Loucy (cell line): ENCODE measurements around the gene PYCARD.

ENCODE experiments used
- H2AFZ ChIP-seq: fragments of 200-600 bp; sonication (generic); 2 replicates; pipeline ENCODE4 v1.6.0; 2016; ENCODE audit warnings: antibody characterized with exemption, mild to moderate bottlenecking, low read length, moderate library complexity
- H3F3A ChIP-seq: fragments of 200-600 bp; 2 replicates; pipeline ENCODE4 v1.6.0; 2016; ENCODE audit warnings: antibody characterized with exemption, low read depth, mild to moderate bottlenecking
- H3K27me3 ChIP-seq: fragments of 200-600 bp; sonication (generic); 2 replicates; pipeline ENCODE4 v1.6.1; 2014; ENCODE audit warnings: low read length, mild to moderate bottlenecking; ENCODE audit not compliant: insufficient read depth, poor library complexity, severe bottlenecking
- H3K36me3 ChIP-seq: fragments of 200-600 bp; sonication (generic); 2 replicates; pipeline ENCODE4 v1.6.1; 2016; ENCODE audit warnings: low read length; ENCODE audit not compliant: insufficient read depth
- H3K4me1 ChIP-seq: fragments of 200-600 bp; sonication (generic); 2 replicates; pipeline ENCODE4 v1.5.1; 2014; ENCODE audit warnings: low read length, mild to moderate bottlenecking; ENCODE audit not compliant: insufficient read depth, poor library complexity, severe bottlenecking
- H3K4me2 ChIP-seq: fragments of 200-600 bp; sonication (generic); 2 replicates; pipeline ENCODE4 v1.6.0; 2014; ENCODE audit warnings: antibody characterized with exemption, low read length, low read depth, mild to moderate bottlenecking; ENCODE audit not compliant: poor library complexity, severe bottlenecking
- H3K4me3 ChIP-seq: fragments of 200-600 bp; sonication (generic); 2 replicates; pipeline ENCODE4 v1.5.1; 2014; ENCODE audit warnings: low read length, mild to moderate bottlenecking, mixed read lengths; ENCODE audit not compliant: poor library complexity, severe bottlenecking
- H3K79me2 ChIP-seq: fragments of 200-600 bp; sonication (generic); 2 replicates; pipeline ENCODE4 v1.6.1; 2014; ENCODE audit warnings: low read length; ENCODE audit not compliant: insufficient read depth
- H3K9ac ChIP-seq: fragments of 200-600 bp; sonication (generic); 2 replicates; pipeline ENCODE4 v1.6.0; 2014; ENCODE audit warnings: mild to moderate bottlenecking, low read depth, low read length, moderate library complexity; ENCODE audit not compliant: poor library complexity, severe bottlenecking
- H3K9me2 ChIP-seq: fragments of 200-600 bp; sonication (generic); replicated peaks from 2 replicates; pipeline ENCODE4 v1.6.1; 2016; ENCODE audit warnings: low read depth, low read length, mixed read lengths
- H3K9me3 ChIP-seq: fragments of 200-600 bp; sonication (generic); 2 replicates; pipeline ENCODE4 v1.6.1; 2014; ENCODE audit warnings: mild to moderate bottlenecking, antibody characterized with exemption, low read length, low read depth; ENCODE audit not compliant: insufficient read depth
- H4K20me1 ChIP-seq: fragments of 200-600 bp; sonication (generic); 2 replicates; pipeline ENCODE4 v1.6.0; 2014; ENCODE audit warnings: antibody characterized with exemption, low read length, mild to moderate bottlenecking; ENCODE audit not compliant: insufficient read depth, poor library complexity, severe bottlenecking
- CTCF ChIP-seq: fragments of 200-600 bp; sonication (generic); conservative IDR thresholded peaks from 2 replicates; pipeline ENCODE4 v1.5.1; 2014; ENCODE audit warnings: mild to moderate bottlenecking, antibody characterized with exemption, low read length
- EZH2phosphoT487 ChIP-seq: fragments of 200-600 bp; IDR thresholded peaks from 2 replicates; pipeline ENCODE4 v1.6.1; 2018; ENCODE audit warnings: antibody characterized with exemption, mild to moderate bottlenecking, moderate library complexity, borderline replicate concordance

The PYCARD gene

GRCh38 chr16:31217136-31217530 lies 14.6 kb upstream of the PYCARD start:
- Histone ChIP-seq H3K27me3 (no peaks in the 10 kb centered on the region), H2AFZ (no peak overlapping the region)

GRCh38 chr16:31216422-31217135 lies 14.0 kb upstream of the PYCARD start, which contains the start of gene PYDC1:
TSS of gene PYDC1 (minus strand) at chr16:31217135. CDS start at chr16:31217028, 107 bp downstream.
- H3F3A ChIP-seq, result no peaks in the 10 kb centered on the region
- H3K79me2 ChIP-seq, result no peaks in the 10 kb centered on the region
- no peak within 1 kb of the TSS for H3K4me2 ChIP-seq
- no peaks in the 10 kb centered on the region for H3K27me3 ChIP-seq
- H3K9me3 ChIP-seq, result no peaks in the 10 kb centered on the region
- no peak within 1 kb of the TSS for H3K4me3 ChIP-seq
- no peak within 1 kb of the TSS for H2AFZ ChIP-seq
- H4K20me1 ChIP-seq, result no peaks in the 10 kb centered on the region
- H3K4me1 ChIP-seq, result no peaks in the 10 kb centered on the region
- H3K36me3 ChIP-seq, result no peaks in the 10 kb centered on the region
- no peak for TF ChIP-seq EZH2phosphoT487
- TF ChIP-seq CTCF, result no peak
- no peaks in the 10 kb centered on the region for H3K9me2 ChIP-seq
- H3K9ac ChIP-seq, result no peak within 1 kb of the TSS

More at GRCh38 chr16:31217136-31217530, 14.6 kb upstream of the PYCARD start:
- no peak overlapping the region for H3K4me3 ChIP-seq
- no peaks in the 10 kb centered on the region for H3K4me1 ChIP-seq
- no peaks in the 10 kb centered on the region for H3K9me3 ChIP-seq
- no peaks in the 10 kb centered on the region for H3K36me3 ChIP-seq
- no peaks in the 10 kb centered on the region for H3F3A ChIP-seq
- no peak for TF ChIP-seq EZH2phosphoT487
- H4K20me1 ChIP-seq, result no peaks in the 10 kb centered on the region
- H3K9ac ChIP-seq, result no peak overlapping the region
- no peaks in the 10 kb centered on the region for H3K79me2 ChIP-seq
- no peaks in the 10 kb centered on the region for H3K9me2 ChIP-seq
- H3K4me2 ChIP-seq, result no peak overlapping the region

GRCh38 chr16:31215287-31216162 lies 13.0 kb upstream of the PYCARD start:
- no peaks in the 10 kb centered on the region for H3K4me1 ChIP-seq

More at GRCh38 chr16:31215287-31216162, 13.0 kb upstream of the PYCARD start:
- H3K9me2 ChIP-seq, result no peaks in the 10 kb centered on the region
- no peaks in the 10 kb centered on the region for H3F3A ChIP-seq
- no peak overlapping the region for H3K9ac ChIP-seq
- no peaks in the 10 kb centered on the region for H3K79me2 ChIP-seq
- no peak overlapping the region for H3K4me2 ChIP-seq
- TF ChIP-seq EZH2phosphoT487 (no peak), CTCF (no peak)
- H3K36me3 ChIP-seq, result no peaks in the 10 kb centered on the region
- H3K27me3 ChIP-seq, result no peaks in the 10 kb centered on the region
- H3K9me3 ChIP-seq, result no peaks in the 10 kb centered on the region
- H3K4me3 ChIP-seq, result no peak overlapping the region
- H2AFZ ChIP-seq, result no peak overlapping the region
- H4K20me1 ChIP-seq, result no peaks in the 10 kb centered on the region
